Sigmoid colon (tissue), 4 donors: ENCODE results near the gene ACOX3.

ENCODE experiments used
- EP300 ChIP-seq, 4 donors: sonication (generic); formaldehyde crosslinking; IDR thresholded peaks; one replicate each; pipeline ENCODE4 v1.6.1; 2017; ENCODE audit warnings: antibody characterized with exemption in 4 of 4
- POLR2A ChIP-seq, 2 donors: fragments of 450-650 bp; IDR thresholded peaks; one replicate each; pipeline ENCODE4 v1.6.1; 2016; ENCODE audit warnings: antibody characterized with exemption in 2 of 2, mild to moderate bottlenecking in 2 of 2, moderate library complexity in 2 of 2
- POLR2AphosphoS5 ChIP-seq, 4 donors: sonication (generic); formaldehyde crosslinking; IDR thresholded peaks; one replicate each; pipeline ENCODE4 v1.6.1; 2017; ENCODE audit warnings: antibody characterized with exemption in 4 of 4
- TF ChIP-seq, protein P1 (sequence below), 4 experiments: fragments of 450-650 bp in 3 of 4; fragments of 200-600 bp in 1 of 4; IDR thresholded peaks; one replicate each; pipeline ENCODE4 v1.5.1; 2016 to 2019; ENCODE audit warnings: antibody characterized with exemption in 4 of 4, mild to moderate bottlenecking in 3 of 4, moderate library complexity in 2 of 4

GRCh38 chr4:8412288-8412687 is 28.2 kb downstream of the ACOX3 start:
- TF ChIP-seq POLR2AphosphoS5 (IDR thresholded peaks at IDR 0.05) (no peak), POLR2A (IDR thresholded peaks at IDR 0.05) (no peak), EP300 (IDR thresholded peaks at IDR 0.05) (no peak)
- TF ChIP-seq, protein P1, sequence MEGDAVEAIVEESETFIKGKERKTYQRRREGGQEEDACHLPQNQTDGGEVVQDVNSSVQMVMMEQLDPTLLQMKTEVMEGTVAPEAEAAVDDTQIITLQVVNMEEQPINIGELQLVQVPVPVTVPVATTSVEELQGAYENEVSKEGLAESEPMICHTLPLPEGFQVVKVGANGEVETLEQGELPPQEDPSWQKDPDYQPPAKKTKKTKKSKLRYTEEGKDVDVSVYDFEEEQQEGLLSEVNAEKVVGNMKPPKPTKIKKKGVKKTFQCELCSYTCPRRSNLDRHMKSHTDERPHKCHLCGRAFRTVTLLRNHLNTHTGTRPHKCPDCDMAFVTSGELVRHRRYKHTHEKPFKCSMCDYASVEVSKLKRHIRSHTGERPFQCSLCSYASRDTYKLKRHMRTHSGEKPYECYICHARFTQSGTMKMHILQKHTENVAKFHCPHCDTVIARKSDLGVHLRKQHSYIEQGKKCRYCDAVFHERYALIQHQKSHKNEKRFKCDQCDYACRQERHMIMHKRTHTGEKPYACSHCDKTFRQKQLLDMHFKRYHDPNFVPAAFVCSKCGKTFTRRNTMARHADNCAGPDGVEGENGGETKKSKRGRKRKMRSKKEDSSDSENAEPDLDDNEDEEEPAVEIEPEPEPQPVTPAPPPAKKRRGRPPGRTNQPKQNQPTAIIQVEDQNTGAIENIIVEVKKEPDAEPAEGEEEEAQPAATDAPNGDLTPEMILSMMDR (IDR thresholded peaks at IDR 0.05): no peak
